ENCODE results near the gene CREG1.

- TF ChIP-seq EZH2 (IDR thresholded peaks at IDR 0.05): no peak
- no peak for TF ChIP-seq POLR2AphosphoS5 (IDR thresholded peaks at IDR 0.05; ENCODE audit: borderline replicate concordance, low read depth, low read length)
- TF ChIP-seq FOXP2 (optimal IDR thresholded peaks at IDR 0.05; ENCODE audit: control extremely low read depth, extremely low read length, insufficient read depth): no peak
Measured at GRCh38 chr1:167538657-167539056, 14.9 kb downstream of the CREG1 start.

All from SK-N-MC (cell line).